HG03108 (cell line): ENCODE measurements around the gene TM4SF20.
"Not testable (repeated sequence)": the region's sequence is repeated elsewhere in the genome, so short reads cannot be mapped to it uniquely, and the experiment has no call there.

ENCODE experiments used
- ATAC-seq: cut with Tn5 transposase; IDR thresholded peaks from one replicate; pipeline ENCODE4 v1.9.1; 2021; ENCODE audit warnings: moderate library complexity; ENCODE audit not compliant: unreplicated experiment

TM4SF20 gene

DNA sequence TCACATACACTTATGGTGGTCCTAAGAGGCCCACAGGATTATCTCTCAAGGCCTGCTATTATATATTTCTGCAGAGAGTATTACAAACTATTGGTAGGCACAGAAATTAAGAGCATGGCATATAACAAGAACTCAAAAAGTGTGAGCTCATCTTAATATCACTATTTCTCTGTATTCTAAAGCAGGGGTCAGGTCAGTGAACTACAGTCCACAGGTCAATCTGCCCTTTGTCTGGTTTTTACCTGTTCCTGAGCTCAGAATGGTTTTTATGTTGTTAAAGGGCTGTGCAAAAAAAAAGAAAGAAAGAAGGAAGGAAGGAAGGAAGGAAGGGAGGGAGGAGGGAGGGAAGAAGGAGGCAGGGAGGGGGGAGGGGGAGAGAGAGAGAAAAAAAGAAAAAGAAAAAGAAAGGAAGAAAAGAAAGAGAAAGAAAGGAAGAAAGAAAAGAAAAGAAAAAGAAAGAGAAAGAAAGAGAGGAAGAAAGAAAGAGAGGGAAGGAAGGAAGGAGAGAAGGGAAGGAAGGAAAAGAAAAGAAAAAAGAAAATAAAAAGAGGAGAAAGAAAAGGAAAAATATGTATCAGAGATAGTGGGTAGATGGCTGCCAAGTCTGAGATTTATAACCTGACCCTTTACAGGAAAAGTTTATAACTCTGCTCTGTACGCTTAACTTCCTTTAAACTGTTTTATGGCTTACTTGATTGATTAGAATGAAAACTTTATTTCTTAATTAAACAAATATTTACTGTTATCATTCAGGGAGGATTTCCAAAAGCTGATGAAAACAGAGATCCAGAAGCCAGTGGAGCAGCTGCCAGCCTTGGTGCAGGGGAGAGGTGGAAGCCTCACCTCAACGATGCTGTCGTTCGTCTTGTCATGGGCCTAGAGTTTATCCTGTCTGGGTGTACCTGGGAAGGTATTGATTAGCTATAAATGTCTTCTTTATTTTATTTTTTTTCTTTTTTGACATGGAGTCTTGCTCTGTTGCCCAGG lies 19.9 kb upstream of the TM4SF20 start:
- ATAC-seq: no peak

DNA sequence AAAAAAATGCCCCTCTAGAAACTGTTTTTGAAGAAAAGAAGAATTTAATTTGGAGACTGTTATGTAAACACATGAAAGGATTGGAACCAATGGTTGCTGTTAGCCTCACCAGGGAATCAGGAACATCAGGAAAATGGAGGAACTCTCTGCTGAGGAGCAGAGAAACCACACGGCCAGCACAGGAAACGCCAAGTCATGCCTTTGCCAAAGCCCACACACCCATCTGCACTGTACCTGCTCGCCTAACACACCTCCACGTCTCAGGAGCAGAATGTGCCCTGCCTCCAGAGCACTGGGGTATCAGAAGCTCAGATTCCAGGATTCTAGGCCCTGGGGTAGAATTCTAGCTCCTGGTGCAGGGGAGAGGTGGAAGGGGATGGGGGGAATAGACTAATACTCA lies 18.5 kb upstream of the TM4SF20 start:
- ATAC-seq: no peak

DNA sequence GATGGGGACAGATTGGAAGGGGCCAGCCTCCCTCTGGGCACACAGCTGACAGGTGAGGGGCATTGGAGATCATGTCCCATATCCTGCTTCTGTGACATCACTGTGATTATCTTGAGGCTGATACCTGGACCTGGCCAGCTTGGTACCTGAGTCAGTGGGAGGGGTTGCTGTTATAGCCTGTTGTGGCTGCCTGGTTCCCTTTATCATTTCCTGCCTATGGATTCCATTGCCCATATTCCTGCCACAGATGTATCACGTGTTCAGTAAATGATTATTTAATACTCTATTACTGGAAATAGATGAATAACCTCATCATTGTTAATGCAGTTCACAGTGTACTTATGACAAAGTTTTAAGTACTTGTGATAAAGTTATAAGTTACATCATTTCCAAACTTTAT lies 16.4 kb upstream of the TM4SF20 start:
- ATAC-seq: no peak

DNA sequence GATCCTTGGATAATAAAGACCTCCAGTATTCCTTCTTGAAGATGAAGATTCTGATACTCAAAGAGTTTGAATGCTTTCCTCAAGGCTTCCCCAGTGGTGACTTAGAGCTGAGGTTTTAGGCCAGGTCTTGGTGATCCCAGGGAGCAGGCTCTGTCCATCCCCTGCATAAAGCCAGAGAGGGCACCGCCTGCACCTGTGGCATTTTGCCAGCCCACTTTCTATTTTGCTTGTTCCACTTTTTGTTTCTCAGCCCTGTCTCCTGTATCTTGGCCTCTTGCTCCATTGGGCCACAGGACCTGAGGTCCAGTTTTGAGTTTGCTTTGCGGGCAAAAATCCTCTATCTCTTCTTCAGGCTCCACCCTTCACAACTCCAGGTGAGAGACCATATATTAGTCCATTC lies 15.3 kb upstream of the TM4SF20 start:
- no peak for ATAC-seq

DNA sequence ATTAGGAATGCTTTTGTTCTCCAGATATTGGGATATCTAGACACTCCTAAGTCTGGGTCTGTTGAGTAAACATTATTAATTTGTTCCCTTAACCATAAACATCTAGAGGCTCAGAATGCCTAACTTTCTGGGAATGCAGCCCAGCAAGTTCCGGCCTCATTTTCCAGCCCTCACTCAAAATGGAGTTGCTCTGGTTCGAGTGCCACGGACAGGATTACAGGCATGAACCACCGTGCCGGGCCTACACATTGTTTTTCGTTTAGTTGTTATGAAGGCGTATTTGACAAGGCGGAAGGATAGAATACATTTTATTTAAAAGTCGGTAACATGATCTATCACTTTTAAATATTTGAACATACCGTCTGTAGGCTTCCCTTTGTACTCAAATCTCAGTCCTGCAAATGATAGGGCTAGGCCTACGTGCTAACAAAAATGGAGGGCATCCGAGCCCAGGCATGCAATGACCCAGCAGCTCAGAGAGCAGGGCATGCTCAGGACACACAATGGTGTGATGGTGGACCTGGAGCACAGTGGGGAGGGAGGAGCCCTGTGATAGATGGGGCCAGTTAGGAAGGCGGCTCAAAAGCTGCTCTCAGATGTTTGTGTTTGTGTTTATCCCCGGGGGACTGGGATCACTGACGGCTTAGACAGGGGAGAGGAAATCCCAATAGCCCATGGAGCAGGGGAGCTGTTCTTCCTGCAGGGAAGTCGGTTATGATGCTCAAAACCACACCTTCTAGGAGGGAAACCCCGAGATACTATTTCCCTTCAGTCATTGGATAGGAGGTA lies 11.6 kb upstream of the TM4SF20 start:
- no peak for ATAC-seq

DNA sequence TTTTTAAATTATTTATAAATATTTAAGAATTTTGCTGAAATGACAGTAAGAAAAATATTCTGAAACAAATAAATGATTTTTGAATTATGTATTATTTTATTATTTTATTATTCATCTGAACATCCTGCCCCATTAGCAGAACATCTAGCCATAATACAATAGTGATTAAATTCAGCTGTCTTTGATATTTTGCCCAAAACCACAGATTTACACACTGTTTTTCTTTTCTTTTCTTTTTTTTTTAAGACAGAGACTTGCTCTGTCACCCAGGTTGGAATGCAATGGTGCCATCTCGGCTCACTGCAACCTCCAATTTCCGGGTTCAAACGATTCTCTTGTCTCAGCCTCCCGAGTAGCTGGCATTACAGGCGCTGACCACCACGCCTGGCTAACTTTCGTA lies 10.6 kb upstream of the TM4SF20 start:
- no peak for ATAC-seq

DNA sequence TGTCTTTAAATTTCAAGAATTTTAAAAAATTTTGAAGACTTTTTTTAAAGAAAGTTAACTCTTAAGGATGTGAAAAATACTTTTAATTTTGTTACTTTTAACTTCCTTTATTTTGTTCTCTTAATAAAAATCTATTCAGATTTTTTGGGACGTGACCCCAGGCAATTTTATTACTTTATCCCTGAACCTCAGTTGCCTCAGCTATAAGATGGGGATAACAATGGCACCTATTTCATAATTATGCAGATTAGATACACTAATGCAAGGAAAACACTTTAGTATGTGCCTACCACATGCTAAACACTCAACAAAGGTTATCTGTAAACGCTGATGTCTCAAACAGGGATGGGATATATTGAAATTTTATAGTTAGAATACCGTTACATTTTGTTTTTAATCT lies 10.1 kb upstream of the TM4SF20 start:
- no peak for ATAC-seq

DNA sequence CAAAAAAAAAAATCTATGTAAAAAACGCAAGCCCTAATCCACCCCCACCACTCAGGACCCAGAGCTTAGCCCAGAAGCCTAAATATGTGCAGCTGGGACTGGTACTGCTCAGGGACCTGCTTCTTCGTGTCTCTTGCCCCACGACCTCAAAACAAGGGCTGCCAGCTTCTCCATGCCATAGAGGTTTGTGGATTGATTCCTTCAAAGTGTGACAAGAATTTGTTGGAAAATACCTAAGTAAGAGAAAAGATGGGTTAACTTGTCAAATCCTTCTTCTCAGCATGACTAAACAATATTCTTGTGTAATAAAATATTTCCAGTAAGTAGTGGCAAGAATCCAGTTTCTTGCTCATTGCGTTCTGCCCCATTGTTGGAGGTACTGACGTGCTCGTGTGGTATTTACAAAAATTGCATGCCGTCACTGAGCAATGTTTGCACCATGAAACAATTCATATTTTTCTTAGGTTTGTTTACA lies 9.5 kb upstream of the TM4SF20 start:
- ATAC-seq: no peak

DNA sequence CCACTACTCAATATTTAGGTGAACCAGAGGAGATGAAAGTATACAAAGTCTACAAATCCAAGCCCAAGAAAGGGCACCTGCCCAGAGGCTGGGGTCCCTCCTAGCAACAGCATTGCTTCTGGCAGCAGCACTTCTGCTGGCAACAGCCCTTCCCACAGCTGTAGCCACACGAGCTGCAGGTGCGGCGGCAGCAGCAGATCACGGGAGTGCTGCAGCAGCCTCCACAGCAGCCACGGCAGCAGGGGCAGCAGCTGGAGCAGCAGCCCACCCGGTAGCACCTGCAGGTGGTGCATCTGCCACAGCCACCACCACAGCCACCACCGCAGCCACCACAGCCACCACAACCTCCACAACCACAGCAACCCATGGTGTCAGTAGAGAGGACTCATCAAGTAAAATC lies 8.5 kb upstream of the TM4SF20 start, which contains the start of gene SCYGR1:
SCYGR1 (minus strand) TSS at position 367 of the 400 bp plus-strand sequence; CDS start at position 367, 0 bp downstream.
- ATAC-seq: not testable (repeated sequence)

DNA sequence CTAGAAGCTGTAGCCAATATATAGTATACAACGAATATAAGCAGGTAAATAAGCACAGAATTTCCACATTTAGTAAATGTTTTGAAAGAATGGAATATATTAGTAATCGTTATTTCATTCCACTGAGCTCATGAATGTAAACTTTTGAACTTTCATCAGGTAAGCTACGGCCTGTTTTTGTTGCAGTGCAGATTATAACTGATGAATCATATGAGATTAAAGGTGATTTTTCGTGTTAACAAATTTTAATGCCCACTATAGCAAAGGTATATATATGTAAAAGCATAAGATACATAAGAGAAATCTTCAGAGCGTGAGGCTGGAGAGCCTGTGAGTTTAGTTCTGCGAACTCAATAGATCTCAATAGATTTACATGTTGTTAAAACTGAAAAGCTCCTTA lies 7.5 kb upstream of the TM4SF20 start:
- no peak for ATAC-seq

DNA sequence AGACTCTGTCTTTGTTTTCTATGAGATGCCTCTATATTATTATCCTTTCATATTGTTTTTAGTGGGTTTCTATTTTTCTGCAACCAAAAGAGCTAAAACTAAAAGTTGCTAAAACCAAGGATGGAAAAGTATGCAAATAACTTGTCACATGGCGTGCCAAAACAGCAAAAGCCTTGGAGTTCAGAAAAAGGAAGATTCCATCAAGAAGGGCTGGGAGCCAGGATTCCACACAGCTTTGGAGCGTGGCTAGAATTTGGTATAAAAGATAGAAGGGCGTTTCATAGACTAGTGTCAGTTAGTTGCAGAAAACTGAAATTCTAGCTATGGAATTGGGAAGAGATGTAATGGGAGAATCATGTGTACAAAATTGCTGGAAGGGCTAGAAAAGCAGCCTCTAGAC lies 4.6 kb upstream of the TM4SF20 start:
- no peak for ATAC-seq

DNA sequence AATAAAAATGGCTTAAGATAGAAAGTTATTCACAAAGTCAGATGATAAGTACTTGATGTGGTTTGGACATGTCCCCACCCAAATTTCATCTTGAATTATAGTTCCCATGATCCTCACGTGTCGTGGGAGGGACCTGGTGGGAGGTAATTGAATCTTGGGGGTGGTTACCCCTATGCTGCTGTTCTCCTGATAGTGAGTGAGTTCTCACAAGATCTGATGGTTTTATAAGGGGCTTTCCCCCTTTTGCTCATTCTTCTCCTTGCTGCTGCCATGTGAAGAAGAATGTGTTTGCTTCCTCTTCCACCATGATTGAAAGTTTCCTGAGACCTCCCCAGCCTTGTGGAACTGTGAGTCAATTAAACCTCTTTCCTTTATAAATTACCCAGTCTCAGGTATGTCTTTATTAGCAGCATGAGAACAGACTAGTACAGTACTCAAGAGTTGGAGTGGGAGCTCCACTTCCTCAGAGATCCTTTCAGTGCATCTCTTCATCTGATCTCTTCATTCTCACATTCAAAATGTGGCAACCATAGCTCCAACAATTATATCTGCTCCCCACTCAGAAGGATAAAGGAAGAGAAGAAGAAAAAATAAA lies 3.2 kb upstream of the TM4SF20 start:
- ATAC-seq: not testable (repeated sequence)

DNA sequence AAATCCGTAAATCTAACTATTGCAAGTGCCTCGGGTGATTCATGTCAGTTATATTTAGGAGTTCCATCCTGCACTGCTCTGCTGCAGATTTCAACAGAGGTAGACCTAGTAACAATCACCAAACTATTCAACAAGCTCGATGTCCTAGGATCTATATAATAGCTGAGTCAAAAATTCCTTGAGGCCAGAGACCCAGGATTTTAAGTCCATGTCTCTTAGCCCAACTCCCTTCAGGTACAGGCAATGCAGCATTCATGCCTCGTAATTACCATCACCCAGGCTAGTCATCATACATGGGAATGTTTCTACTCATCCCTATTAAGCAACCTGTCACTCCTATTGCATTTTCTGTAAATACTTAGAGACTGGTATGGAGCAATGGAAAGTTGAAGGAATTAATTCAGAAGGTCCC lies 729 bp downstream of the TM4SF20 start:
- no peak for ATAC-seq

DNA sequence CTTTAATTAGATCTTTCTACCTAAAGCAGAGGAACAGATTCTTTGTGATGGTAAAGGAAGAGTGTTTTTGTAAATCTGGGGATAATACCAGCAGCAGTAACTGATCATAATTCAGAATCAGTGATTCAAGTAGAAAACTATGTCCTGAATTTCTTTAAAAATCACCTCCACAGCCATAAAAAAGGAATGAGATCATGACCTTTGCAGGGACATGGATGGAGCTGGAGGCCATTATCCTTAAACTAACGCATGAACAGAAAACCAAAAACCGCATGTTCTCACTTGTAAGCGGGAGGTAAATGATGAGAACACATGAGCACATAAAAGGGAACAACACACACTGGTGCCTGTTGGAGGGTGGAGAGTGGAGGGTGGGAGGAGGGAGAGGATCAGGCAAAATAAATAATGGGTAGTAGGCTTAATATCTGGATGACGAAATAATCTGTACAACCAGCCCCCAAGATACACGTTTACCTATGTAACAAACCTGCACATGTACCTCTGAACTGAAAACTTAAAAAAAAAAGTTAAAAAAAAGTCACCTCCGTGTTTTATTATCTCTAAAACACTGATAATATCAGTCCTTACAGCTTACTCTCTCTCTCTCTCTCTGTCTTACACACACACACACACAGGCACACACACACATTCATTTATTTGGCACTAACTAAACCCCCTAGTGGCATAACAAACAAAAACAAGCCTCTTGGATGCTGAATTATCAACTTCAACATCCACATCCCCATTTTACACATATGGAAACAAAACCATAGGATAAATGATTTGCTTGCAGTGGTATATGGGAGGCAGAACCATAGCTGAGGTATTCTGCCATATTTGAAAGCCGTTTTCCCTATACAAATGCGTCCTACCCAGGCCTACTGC lies 1.4 kb downstream of the TM4SF20 start:
- ATAC-seq: no peak

DNA sequence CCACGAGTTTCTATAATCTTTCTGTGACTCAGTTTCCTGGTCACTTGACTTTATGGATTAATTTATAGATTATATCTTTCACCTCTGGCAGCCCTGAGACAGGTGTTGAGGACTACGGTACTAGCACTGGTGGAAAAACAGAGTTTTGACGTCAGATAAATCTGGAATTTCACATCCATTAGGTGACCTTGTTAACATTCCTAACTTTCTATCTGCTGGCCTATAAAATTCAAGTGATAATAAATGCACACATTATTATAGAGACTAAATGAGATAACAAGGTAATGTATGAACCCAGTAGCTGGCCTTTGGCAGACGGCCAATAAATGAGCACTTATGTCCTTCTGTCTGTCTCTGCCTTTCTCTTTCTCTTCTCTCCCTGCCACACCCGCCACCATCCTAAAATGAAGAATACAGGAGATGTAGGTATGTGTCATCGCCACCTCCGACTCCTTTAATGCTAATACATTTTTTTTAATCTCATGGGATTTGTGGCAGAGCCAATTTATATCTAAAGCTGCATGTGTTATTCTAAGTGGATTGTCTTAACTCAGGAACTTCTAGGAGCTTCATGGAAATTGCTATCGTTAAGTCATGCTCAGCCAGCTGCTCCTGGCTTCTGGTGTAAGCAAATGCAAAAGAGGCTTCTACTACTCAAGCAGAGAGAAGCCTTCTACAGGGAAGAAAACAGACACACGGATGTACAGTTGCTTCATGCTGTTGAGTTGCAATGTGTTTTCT lies 2.3 kb downstream of the TM4SF20 start:
- ATAC-seq: no peak

DNA sequence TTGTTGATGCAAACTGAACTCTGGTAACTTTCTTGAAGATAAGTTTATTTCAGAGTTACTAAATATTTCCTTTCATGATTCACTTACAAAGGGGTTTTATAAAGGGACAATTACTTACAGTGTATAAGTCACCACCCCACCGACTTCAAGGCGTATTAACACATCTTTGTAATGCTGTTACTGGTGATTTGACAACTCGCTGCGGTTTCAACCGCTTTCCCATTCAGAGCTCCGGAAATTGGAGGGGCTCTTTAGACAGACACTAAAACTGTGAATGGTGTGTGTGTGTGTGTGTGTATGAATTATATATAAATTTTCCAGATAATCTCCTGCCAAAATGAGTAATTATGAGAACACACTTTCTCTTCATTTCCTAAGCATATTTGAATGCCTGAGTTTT lies 4.9 kb downstream of the TM4SF20 start:
- ATAC-seq: no peak

DNA sequence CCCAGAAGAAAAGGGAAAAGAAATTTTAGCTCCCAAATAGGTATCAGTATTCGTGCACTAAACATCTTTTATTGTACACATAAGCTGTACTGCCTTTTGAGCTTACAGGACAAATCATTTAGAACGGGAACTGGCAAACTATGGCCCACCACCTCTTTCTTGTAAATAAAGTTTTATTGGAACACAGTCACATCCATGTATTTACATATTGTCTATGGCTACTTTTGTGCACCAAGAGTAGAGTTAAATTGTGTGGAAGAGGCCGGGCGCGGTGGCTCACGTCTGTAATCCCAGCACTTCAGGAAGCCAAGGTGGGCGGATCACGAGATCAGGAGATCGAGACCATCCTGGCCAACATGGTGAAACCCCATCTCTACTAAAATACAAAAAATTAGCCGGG lies 5.7 kb downstream of the TM4SF20 start:
- ATAC-seq: no peak

DNA sequence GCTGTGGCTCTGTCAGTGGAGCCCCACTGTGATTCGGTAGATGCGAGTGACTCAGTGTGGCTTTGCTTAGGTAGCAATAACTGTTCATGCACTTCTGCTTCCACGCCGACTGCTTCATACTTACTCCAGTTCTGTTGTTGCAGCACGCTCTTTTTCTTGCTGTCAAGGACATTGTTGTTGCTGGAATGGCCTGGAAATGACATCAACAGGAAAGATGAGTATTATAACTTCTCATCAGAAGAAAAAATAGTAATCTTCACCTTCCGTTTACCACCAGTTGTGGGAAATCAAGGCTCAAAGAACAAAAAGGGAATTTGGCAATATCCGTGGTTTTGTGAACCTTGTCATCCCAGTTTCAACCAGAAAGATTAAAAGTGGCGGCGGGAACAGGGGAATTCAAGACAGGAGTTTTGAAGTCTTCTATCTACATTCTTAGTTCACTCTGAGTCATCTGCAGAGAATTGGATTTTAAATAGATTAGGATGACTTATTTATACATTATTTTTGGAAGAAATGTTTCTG lies 8.3 kb downstream of the TM4SF20 start:
- ATAC-seq: no peak

DNA sequence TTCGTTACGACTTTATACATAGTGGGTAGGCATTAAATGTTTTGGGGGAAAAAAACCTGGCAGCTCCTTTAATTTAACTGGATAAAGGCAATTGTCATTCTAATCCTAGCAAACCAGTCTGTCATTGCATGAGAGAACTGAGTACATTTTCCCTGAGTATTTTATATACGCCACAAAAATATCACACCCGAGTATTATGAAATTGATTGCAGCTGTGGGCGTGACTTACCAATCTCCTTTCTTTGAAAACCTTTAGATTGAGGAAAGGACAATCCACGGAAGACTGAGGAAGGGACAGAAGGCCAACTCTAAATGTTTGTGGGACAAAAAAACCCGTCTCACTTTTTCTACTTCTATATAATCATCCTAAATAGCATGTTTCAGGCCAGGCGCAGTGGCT lies 9.0 kb downstream of the TM4SF20 start:
- ATAC-seq: no peak
